DND-41 (cell line): ENCODE results near the gene DDX39B.

ENCODE experiments used
- EZH2 ChIP-seq: IDR thresholded peaks from 3 replicates; pipeline ENCODE4 v1.6.1; 2012; ENCODE audit warnings: borderline replicate concordance, low read depth, mild to moderate bottlenecking, moderate library complexity, low read length, inconsistent platforms; ENCODE audit not compliant: severe bottlenecking
- TF ChIP-seq, protein P1 (sequence below): IDR thresholded peaks from 2 replicates; pipeline ENCODE4 v1.5.1; 2012; ENCODE audit warnings: borderline replicate concordance, low read length, moderate library complexity, mild to moderate bottlenecking; ENCODE audit not compliant: poor library complexity, severe bottlenecking; ENCODE audit errors: extremely low read depth

GRCh38 chr6:31572041-31572911 lies 30.5 kb upstream of the DDX39B start, which contains the start of gene LTA:
- TF ChIP-seq, protein P1, sequence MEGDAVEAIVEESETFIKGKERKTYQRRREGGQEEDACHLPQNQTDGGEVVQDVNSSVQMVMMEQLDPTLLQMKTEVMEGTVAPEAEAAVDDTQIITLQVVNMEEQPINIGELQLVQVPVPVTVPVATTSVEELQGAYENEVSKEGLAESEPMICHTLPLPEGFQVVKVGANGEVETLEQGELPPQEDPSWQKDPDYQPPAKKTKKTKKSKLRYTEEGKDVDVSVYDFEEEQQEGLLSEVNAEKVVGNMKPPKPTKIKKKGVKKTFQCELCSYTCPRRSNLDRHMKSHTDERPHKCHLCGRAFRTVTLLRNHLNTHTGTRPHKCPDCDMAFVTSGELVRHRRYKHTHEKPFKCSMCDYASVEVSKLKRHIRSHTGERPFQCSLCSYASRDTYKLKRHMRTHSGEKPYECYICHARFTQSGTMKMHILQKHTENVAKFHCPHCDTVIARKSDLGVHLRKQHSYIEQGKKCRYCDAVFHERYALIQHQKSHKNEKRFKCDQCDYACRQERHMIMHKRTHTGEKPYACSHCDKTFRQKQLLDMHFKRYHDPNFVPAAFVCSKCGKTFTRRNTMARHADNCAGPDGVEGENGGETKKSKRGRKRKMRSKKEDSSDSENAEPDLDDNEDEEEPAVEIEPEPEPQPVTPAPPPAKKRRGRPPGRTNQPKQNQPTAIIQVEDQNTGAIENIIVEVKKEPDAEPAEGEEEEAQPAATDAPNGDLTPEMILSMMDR, result no peak
- TF ChIP-seq EZH2, result no peak
